Endothelial cell of umbilical vein (primary cell): ENCODE measurements around the gene PRRT1B. TPM values are rescaled to one million over a fixed set of nuclear protein-coding genes. Genes with fewer than 3 reads are reported as not detected.

Experiments used
- BruUV-seq: library from RNA; stranded (reverse); fragments of 400-500 nt; replicated peaks from 2 replicates; lab custom pipeline; 2021; lab: Mats Ljungman, UMichigan
- CTCF ChIA-PET: fragments of 300-600, 350-600 bp; sonication (Branson Sonifier 250); formaldehyde crosslinking; loops from one replicate; lab custom pipeline; 2021; ENCODE audit warnings: antibody characterized with exemption, inconsistent platforms; lab: Charles Lee
- POLR2A ChIA-PET: fragments of 300-600, 350-600 bp; sonication (Branson Sonifier 250); formaldehyde crosslinking; loops from one replicate; lab custom pipeline; 2021; ENCODE audit warnings: antibody characterized with exemption, inconsistent platforms; lab: Charles Lee
- DNase-seq: peaks from one replicate; pipeline ENCODE4 v3.0.0-alpha.2; 2011; ENCODE audit warnings: low read depth, low spot score
- FAIRE-seq: peaks from 2 replicates; lab custom pipeline; 2011; peaks lifted over from hg19 to GRCh38; lab: Jason Lieb, UNC
- H2AFZ ChIP-seq: 2 replicates; pipeline ENCODE4 v1.6.0; 2012; ENCODE audit warnings: low read depth, low read length, control low read depth, inconsistent platforms
- H3K27ac ChIP-seq: 2 replicates; pipeline ENCODE4 v1.5.1; 2011; ENCODE audit warnings: low read depth, mild to moderate bottlenecking, control low read depth, low read length, moderate library complexity; ENCODE audit not compliant: insufficient read depth
- H3K27me3 ChIP-seq, 2 experiments: 2 replicates each; pipeline versions ENCODE4 v1.6.0 to v1.6.1; 2011; ENCODE audit warnings: low read length in 2 of 2, mixed read lengths in 1 of 2; ENCODE audit not compliant: control insufficient read depth in 2 of 2, insufficient read depth in 2 of 2
- H3K36me3 ChIP-seq, 2 experiments: 2 replicates in 1 of 2; 3 replicates in 1 of 2; pipeline ENCODE4 v1.5.1; 2011; ENCODE audit warnings: low read length in 2 of 2, mild to moderate bottlenecking in 1 of 2, moderate library complexity in 1 of 2; ENCODE audit not compliant: control insufficient read depth in 2 of 2, insufficient read depth in 2 of 2; ENCODE audit errors: extremely low read depth in 1 of 2
- H3K4me1 ChIP-seq: 3 replicates; pipeline ENCODE4 v1.5.1; 2011; ENCODE audit warnings: mild to moderate bottlenecking, low read length; ENCODE audit not compliant: control insufficient read depth, insufficient read depth; ENCODE audit errors: extremely low read depth
- H3K4me2 ChIP-seq: 2 replicates; pipeline ENCODE4 v1.6.1; 2011; ENCODE audit warnings: low read length, control low read depth, mixed read lengths; ENCODE audit not compliant: insufficient read depth
- H3K4me3 ChIP-seq, 3 experiments: fragments of 200-600 bp in 1 of 3; sonication (generic), shearing (Covaris generic) in 1 of 3; replicated peaks in 1 of 3; 2 replicates each; pipeline ENCODE4 v1.5.1; 2011 to 2016; ENCODE audit warnings: control low read depth in 3 of 3, low read length in 3 of 3, mild to moderate bottlenecking in 2 of 3, inconsistent platforms in 1 of 3, low read depth in 1 of 3, moderate library complexity in 1 of 3; ENCODE audit not compliant: insufficient read depth in 1 of 3
- H3K79me2 ChIP-seq: 2 replicates; pipeline ENCODE4 v1.6.0; 2012; ENCODE audit warnings: low read length, inconsistent platforms; ENCODE audit not compliant: control insufficient read depth, insufficient read depth
- H3K9ac ChIP-seq: replicated peaks from 2 replicates; pipeline ENCODE3; 2011; ENCODE audit warnings: low read length, control low read depth; ENCODE audit not compliant: insufficient read depth; ENCODE audit errors: extremely low read depth
- H3K9me1 ChIP-seq: replicated peaks from 3 replicates; pipeline ENCODE4 v1.6.0; 2011; ENCODE audit warnings: mild to moderate bottlenecking, low read length; ENCODE audit not compliant: control insufficient read depth, insufficient read depth; ENCODE audit errors: extremely low read depth
- H3K9me3 ChIP-seq: replicated peaks from 2 replicates; pipeline ENCODE4 v1.5.1; 2012; ENCODE audit warnings: low read length, inconsistent platforms; ENCODE audit not compliant: control insufficient read depth, insufficient read depth
- H4K20me1 ChIP-seq: replicated peaks from 2 replicates; pipeline ENCODE3; 2011; ENCODE audit warnings: mild to moderate bottlenecking, low read length; ENCODE audit not compliant: control insufficient read depth, insufficient read depth; ENCODE audit errors: extremely low read depth
- EZH2 ChIP-seq: IDR thresholded peaks from 2 replicates; pipeline ENCODE4 v1.6.1; 2012; ENCODE audit warnings: borderline replicate concordance, low read depth, mild to moderate bottlenecking, moderate library complexity, low read length, inconsistent platforms; ENCODE audit not compliant: severe bottlenecking
- FOS ChIP-seq: IDR thresholded peaks from 2 replicates; pipeline ENCODE4 v1.6.1; 2011; ENCODE audit warnings: mild to moderate bottlenecking, low read length, moderate library complexity, borderline replicate concordance; ENCODE audit not compliant: insufficient read depth
- GATA2 ChIP-seq: IDR thresholded peaks from 2 replicates; pipeline ENCODE4 v1.7.0; 2011; ENCODE audit warnings: low read depth, mild to moderate bottlenecking, moderate library complexity, mixed read lengths, low read length; ENCODE audit not compliant: insufficient read length, insufficient read depth
- JUN ChIP-seq: IDR thresholded peaks from 2 replicates; pipeline ENCODE4 v1.6.1; 2011; ENCODE audit warnings: borderline replicate concordance, low read depth; ENCODE audit not compliant: insufficient read length, insufficient read depth
- MYC ChIP-seq: IDR thresholded peaks from one replicate; pipeline ENCODE4 v1.6.1; 2011; ENCODE audit warnings: mild to moderate bottlenecking, low read depth, low read length
- POLR2A ChIP-seq: IDR thresholded peaks from 2 replicates; pipeline ENCODE4 v1.6.1; 2012; ENCODE audit warnings: low read depth, mild to moderate bottlenecking, control low read depth, low read length
- POLR2AphosphoS5 ChIP-seq: IDR thresholded peaks from 2 replicates; pipeline ENCODE4 v1.6.1; 2012; ENCODE audit warnings: low read depth, mild to moderate bottlenecking, control low read depth, low read length, moderate library complexity; ENCODE audit not compliant: insufficient read depth
- dilution Hi-C: fragments of 300-500 bp; cut with MboI; formaldehyde crosslinking; loops from one replicate; pipeline ENCODE4 v1.15.0; 2019; ENCODE audit warnings: low sequenced_read_pairs; ENCODE audit not compliant: extremely low pct_ligation_motif_present
- intact Hi-C: fragments of 100-400 bp; cut with micrococcal nuclease; formaldehyde crosslinking; loops from one replicate; pipeline ENCODE4 v1.10.0; 2022
- polyA plus RNA-seq, 4 experiments: library from polyadenylated mRNA; depleted of rRNA in 3 of 4; stranded (reverse) in 3 of 4; unstranded in 1 of 4; fragments of >200 nt; gene quantifications; 2 replicates each; pipeline versions ENCODE4 v1.2.1 to v1.2.3, GENCODE V29; 2011 to 2012; ENCODE audit warnings: missing spikeins in 1 of 4
- total RNA-seq: library from RNA; stranded (reverse); gene quantifications from 2 replicates; pipeline ENCODE4 v1.2.3, GENCODE V29; 2021
- TF ChIP-seq, protein P1 (sequence below): IDR thresholded peaks from 2 replicates; pipeline ENCODE4 v1.6.1; 2011; ENCODE audit not compliant: insufficient read depth, insufficient read length
- TF ChIP-seq, protein P2 (sequence below), 2 donors: IDR thresholded peaks; 1 replicate in 1 of 2; 2 replicates in 1 of 2; pipeline ENCODE4 v1.5.1; 2011; ENCODE audit warnings: low read length in 2 of 2, mild to moderate bottlenecking in 2 of 2, moderate library complexity in 2 of 2, control low read depth in 1 of 2, inconsistent platforms in 1 of 2, low read depth in 1 of 2; ENCODE audit not compliant: insufficient read depth in 1 of 2; ENCODE audit errors: extremely low read depth in 1 of 2

Gene PRRT1B
- total and polyA plus RNA-seq, 2 donors (not counting 3 experiments of a cell fraction or from before 2014, with no cell fraction given): not detected

DNA sequence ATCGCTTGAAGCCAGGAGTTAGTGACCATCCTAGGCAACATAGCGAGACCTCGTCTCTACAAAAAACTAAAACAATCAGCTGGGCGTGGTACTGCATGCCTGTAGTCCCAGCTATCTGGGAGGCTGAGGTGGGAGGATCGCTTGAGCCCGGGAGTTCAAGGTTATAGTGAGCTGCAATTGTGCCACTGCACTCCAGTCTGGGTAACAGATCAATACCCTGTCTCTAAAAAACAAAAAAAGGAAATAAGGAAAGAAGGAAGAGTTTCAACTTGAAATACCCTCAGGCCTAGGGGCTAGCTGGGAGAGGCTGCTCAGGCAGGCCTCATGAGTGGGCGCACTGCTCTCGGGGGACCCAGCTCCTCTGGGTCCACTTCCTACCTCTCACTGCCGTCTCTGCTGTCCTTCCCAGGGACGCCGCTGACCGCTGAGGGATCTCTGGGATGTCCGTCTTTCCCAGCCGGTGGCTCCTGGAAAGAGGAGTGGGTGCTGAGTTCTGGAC is 56.4 kb downstream of the PRRT1B start:
- POLR2A ChIA-PET: no interaction called here
- H3K4me1 ChIP-seq: no peaks in the 10 kb centered on the region
- DNase-seq (no peak), FAIRE-seq (no peak)
- H3K9ac ChIP-seq: no peak overlapping the region
- no peaks in the 10 kb centered on the region for H3K9me1 ChIP-seq
- H4K20me1 ChIP-seq: no peaks in the 10 kb centered on the region
- no peak overlapping the region for H2AFZ ChIP-seq
- dilution Hi-C loops (no loop called here), intact Hi-C loops (no loop called here)
- CTCF ChIA-PET: interaction anchor here (0.6 to 1.5 kb wide), 4 partner anchors 135 to 154 kb away, joined by 3 read pairs; no protein-coding TSS in a partner anchor
- H3K4me2 ChIP-seq: no peak overlapping the region
- H3K36me3 ChIP-seq: peaks cover 5 to 52% of the 10 kb centered on the region in 2 experiments
- no peaks in the 10 kb centered on the region for H3K27me3 ChIP-seq
- no peaks in the 10 kb centered on the region for H3K79me2 ChIP-seq
- no peak overlapping the region for H3K27ac ChIP-seq
- BruUV-seq: no TSS peak
- H3K9me3 ChIP-seq: no peaks in the 10 kb centered on the region
- TF ChIP-seq EZH2 (no peak), JUN (no peak), POLR2AphosphoS5 (no peak), FOS (no peak), MYC (no peak), GATA2 (no peak), POLR2A (no peak)
- TF ChIP-seq, protein P1, sequence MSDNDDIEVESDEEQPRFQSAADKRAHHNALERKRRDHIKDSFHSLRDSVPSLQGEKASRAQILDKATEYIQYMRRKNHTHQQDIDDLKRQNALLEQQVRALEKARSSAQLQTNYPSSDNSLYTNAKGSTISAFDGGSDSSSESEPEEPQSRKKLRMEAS: no peak
- H3K4me3 ChIP-seq: no peak overlapping the region

DNA sequence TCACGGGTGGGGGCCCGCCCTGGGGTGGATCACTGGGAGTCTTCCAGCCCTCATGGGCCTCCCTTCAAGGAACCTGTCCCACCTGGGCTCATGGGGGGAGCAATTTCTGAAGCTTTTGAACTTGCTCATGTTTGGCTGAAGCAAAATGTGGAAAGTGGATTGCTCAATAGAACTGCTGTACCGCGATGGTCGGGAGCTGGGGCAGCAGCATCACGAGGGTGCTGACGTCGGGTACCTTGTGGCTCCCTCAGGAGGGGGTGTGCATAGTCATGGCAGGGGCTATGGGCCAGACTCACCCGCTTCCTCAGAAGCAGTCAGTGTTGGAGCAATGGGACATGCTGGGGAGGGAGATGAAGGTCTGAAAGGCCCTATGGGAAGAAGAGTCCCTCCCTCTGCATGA is 57.9 kb downstream of the PRRT1B start:
- Histone ChIP-seq H3K9me3 (no peaks in the 10 kb centered on the region), H3K36me3 (peaks cover 0 to 38% of the 10 kb centered on the region in 2 experiments), H3K27ac (no peak overlapping the region), H3K4me3 (no peak overlapping the region), H4K20me1 (no peaks in the 10 kb centered on the region), H3K4me2 (no peak overlapping the region), H3K9me1 (no peaks in the 10 kb centered on the region), H3K79me2 (no peaks in the 10 kb centered on the region), H3K27me3 (no peaks in the 10 kb centered on the region), H2AFZ (no peak overlapping the region), H3K4me1 (peaks cover 4% of the 10 kb centered on the region), H3K9ac (no peak overlapping the region)
- TF ChIP-seq MYC: no peak
- no peak for TF ChIP-seq EZH2
- no peak for TF ChIP-seq GATA2
- TF ChIP-seq, protein P2, sequence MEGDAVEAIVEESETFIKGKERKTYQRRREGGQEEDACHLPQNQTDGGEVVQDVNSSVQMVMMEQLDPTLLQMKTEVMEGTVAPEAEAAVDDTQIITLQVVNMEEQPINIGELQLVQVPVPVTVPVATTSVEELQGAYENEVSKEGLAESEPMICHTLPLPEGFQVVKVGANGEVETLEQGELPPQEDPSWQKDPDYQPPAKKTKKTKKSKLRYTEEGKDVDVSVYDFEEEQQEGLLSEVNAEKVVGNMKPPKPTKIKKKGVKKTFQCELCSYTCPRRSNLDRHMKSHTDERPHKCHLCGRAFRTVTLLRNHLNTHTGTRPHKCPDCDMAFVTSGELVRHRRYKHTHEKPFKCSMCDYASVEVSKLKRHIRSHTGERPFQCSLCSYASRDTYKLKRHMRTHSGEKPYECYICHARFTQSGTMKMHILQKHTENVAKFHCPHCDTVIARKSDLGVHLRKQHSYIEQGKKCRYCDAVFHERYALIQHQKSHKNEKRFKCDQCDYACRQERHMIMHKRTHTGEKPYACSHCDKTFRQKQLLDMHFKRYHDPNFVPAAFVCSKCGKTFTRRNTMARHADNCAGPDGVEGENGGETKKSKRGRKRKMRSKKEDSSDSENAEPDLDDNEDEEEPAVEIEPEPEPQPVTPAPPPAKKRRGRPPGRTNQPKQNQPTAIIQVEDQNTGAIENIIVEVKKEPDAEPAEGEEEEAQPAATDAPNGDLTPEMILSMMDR (IDR thresholded peaks at IDR 0.05; ENCODE audit: extremely low read depth in 1 of 2, insufficient read depth in 1 of 2, low read depth in 1 of 2, low read length in 2 of 2): no peak
- TF ChIP-seq JUN: no peak
- TF ChIP-seq POLR2AphosphoS5: no peak
- no peak for TF ChIP-seq FOS
- TF ChIP-seq, protein P1: no peak
- no peak for TF ChIP-seq POLR2A
- FAIRE-seq: no peak
- no peak for DNase-seq
- intact Hi-C loops (no loop called here), dilution Hi-C loops (no loop called here)
- ChIA-PET POLR2A (no interaction called here), CTCF (interaction anchor here (1.4 kb wide), 1 partner anchor 12 kb away, joined by 3 read pairs; no protein-coding TSS in a partner anchor)
- no TSS peak for BruUV-seq
